ENCODE data around the gene COL5A1.

The COL5A1 gene

GRCh38 chr9:134867917-134868750, 226.5 kb downstream of the COL5A1 start:
- DNase-seq = no peak

- no peak for DNase-seq
These were observed 227.3 kb downstream of the COL5A1 start for GRCh38 chr9:134868751-134869553.

- no peak for DNase-seq
These were observed 228.1 kb downstream of the COL5A1 start for GRCh38 chr9:134869554-134870300.

GRCh38 chr9:134870301-134870694, 228.7 kb downstream of the COL5A1 start:
- DNase-seq = no peak

GRCh38 chr9:134870746-134871662, 229.4 kb downstream of the COL5A1 start:
- DNase-seq = no peak

GRCh38 chr9:134871697-134872340, 230.2 kb downstream of the COL5A1 start:
- DNase-seq = no peak

- DNase-seq = no peak
These were observed 231.1 kb downstream of the COL5A1 start for GRCh38 chr9:134872482-134873231.

- DNase-seq = no peak
These were observed 233.8 kb downstream of the COL5A1 start for GRCh38 chr9:134875371-134875770.

- DNase-seq = no peak
These were observed 235.9 kb downstream of the COL5A1 start for GRCh38 chr9:134877541-134877940.

- no peak for DNase-seq
These were observed 238.3 kb downstream of the COL5A1 start for GRCh38 chr9:134879664-134880483.

GRCh38 chr9:134880484-134881312, 239.1 kb downstream of the COL5A1 start, which contains the start of gene FCN2:
Gene FCN2 (plus strand): TSS chr9:134880810. CDS start chr9:134880822, 12 bp downstream.
- no peak for DNase-seq

GRCh38 chr9:134881313-134881670, 239.7 kb downstream of the COL5A1 start:
- no peak for DNase-seq

GRCh38 chr9:134882204-134882785, 240.7 kb downstream of the COL5A1 start:
- DNase-seq = no peak

GRCh38 chr9:134883040-134883782, 241.6 kb downstream of the COL5A1 start:
- DNase-seq = no peak

GRCh38 chr9:134884492-134884891, 242.9 kb downstream of the COL5A1 start:
- no peak for DNase-seq

GRCh38 chr9:134885001-134885678, 243.5 kb downstream of the COL5A1 start:
- DNase-seq = no peak

All from activated gamma-delta T cell (primary cell).